Measurements from ENCODE around the gene TP53INP2. TPM values are rescaled to one million over a fixed set of nuclear protein-coding genes. Genes with fewer than 3 reads are reported as not detected.

The TP53INP2 gene
- total RNA-seq, 4 donors from 2014 or later, result 16.5 to 43.0 (median 34.4) TPM

- no peaks in the 10 kb centered on the region for H3K9me3 ChIP-seq
- H3K36me3 ChIP-seq, result no peaks in the 10 kb centered on the region
- no peak overlapping the region for H3K4me3 ChIP-seq
- TF ChIP-seq, protein P1, sequence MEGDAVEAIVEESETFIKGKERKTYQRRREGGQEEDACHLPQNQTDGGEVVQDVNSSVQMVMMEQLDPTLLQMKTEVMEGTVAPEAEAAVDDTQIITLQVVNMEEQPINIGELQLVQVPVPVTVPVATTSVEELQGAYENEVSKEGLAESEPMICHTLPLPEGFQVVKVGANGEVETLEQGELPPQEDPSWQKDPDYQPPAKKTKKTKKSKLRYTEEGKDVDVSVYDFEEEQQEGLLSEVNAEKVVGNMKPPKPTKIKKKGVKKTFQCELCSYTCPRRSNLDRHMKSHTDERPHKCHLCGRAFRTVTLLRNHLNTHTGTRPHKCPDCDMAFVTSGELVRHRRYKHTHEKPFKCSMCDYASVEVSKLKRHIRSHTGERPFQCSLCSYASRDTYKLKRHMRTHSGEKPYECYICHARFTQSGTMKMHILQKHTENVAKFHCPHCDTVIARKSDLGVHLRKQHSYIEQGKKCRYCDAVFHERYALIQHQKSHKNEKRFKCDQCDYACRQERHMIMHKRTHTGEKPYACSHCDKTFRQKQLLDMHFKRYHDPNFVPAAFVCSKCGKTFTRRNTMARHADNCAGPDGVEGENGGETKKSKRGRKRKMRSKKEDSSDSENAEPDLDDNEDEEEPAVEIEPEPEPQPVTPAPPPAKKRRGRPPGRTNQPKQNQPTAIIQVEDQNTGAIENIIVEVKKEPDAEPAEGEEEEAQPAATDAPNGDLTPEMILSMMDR (IDR thresholded peaks at IDR 0.05), result no peak
- no peak for TF ChIP-seq POLR2A (IDR thresholded peaks at IDR 0.05)
- peak overlapping the region in 1 of 4 donors; percentile 8 for H3K27ac ChIP-seq
- H3K27me3 ChIP-seq, result no peaks in the 10 kb centered on the region
- DNase-seq, result no peak
- no peaks in the 10 kb centered on the region for H3K4me1 ChIP-seq
Observed at GRCh38 chr20:34689486-34689885, 14.7 kb upstream of the TP53INP2 start.

DNA sequence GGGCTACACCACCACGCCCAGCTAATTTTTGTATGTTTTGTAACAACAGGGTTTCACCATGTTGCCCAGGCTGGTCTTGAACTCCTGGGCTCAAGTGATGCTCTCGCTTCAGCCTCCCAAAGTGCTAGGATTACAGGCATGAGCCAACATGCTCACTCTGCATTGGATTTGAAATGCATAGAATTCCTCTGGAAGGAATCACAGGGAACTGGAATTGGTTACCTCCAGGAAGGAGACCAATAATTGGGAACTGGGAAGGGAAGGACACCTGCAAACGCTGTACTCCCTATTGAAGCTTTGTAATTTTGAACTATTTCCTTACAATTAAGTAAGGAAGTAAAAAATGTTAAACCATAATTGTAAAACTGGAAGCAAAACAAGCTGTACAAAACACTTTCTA, 12.3 kb upstream of the TP53INP2 start:
- H3K27me3 ChIP-seq, result no peaks in the 10 kb centered on the region
- DNase-seq, result no peak
- no peak overlapping the region for H3K4me3 ChIP-seq
- no peaks in the 10 kb centered on the region for H3K9me3 ChIP-seq
- no peaks in the 10 kb centered on the region for H3K4me1 ChIP-seq
- no peak overlapping the region for H3K27ac ChIP-seq
- H3K36me3 ChIP-seq, result no peaks in the 10 kb centered on the region
- TF ChIP-seq POLR2A (IDR thresholded peaks at IDR 0.05), result no peak
- TF ChIP-seq, protein P1 (IDR thresholded peaks at IDR 0.05), result no peak

DNA sequence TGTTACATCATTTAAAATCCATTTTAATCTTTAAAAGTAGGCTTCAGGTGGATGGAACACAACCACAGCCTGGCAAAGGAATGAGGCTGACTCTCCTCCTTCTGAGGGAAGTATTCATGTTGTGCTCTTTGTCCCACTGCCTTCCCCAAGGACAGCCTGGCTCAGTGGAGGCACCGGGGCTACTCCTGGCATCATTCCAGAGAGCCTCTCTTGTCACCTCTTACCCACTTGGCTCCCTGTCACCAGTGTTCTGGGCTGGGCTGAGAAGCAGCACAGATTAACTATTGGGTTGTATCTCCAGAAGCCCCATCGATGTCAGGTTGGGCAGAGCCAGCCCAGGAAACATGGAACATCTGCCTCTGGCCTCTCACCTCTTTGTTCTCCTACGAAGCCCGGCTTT, 10.7 kb upstream of the TP53INP2 start:
- no peaks in the 10 kb centered on the region for H3K4me1 ChIP-seq
- TF ChIP-seq, protein P1 (IDR thresholded peaks at IDR 0.05), result no peak
- no peak for TF ChIP-seq POLR2A (IDR thresholded peaks at IDR 0.05)
- no peaks in the 10 kb centered on the region for H3K9me3 ChIP-seq
- H3K27me3 ChIP-seq, result no peaks in the 10 kb centered on the region
- H3K27ac ChIP-seq, result peak overlapping the region in 1 of 4 donors; percentile 28
- H3K4me3 ChIP-seq, result no peak overlapping the region
- no peaks in the 10 kb centered on the region for H3K36me3 ChIP-seq
- peak in 1 of 3 donors; percentile 55 for DNase-seq

DNA sequence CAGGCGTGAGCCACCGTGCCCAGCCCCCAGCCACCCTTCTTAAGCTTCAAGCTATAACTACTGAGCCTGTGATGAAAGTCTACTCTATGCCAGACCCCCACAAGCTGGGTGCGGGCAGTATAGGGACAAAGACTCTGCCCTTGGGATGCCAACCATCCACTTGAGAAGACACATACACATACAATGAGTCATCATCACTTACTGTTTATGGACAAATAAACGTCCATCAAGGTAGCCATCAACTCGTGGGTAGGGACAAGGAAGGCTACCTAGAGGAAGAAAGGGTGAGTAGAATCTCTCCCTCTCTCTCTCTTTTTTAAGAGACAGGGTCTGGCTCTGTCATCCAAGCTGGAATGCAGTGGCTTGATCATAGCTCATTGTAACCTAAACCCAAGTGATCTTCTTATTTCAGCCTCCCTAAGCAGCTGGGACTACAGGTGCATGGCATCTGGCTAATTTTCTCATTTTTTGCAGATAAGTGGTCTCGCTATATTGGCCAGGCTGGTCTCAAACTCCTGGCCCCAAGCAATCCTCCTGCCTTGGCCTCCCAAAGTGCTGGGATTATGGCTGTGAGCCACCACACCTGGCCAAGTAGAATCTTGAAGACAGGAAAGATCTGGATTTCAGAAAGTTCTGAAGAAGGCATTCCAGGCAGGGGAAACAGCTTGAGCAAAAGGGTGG, 2.6 kb upstream of the TP53INP2 start:
- H3K27me3 ChIP-seq, result no peaks in the 10 kb centered on the region
- no peak overlapping the region for H3K27ac ChIP-seq
- TF ChIP-seq POLR2A (IDR thresholded peaks at IDR 0.05), result no peak
- TF ChIP-seq, protein P1 (IDR thresholded peaks at IDR 0.05), result no peak
- peaks cover 0 to 24% (median 6%) of the 10 kb centered on the region in 4 donors for H3K4me1 ChIP-seq
- H3K4me3 ChIP-seq, result no peak overlapping the region
- DNase-seq, result no peak
- H3K9me3 ChIP-seq, result no peaks in the 10 kb centered on the region
- H3K36me3 ChIP-seq, result no peaks in the 10 kb centered on the region

DNA sequence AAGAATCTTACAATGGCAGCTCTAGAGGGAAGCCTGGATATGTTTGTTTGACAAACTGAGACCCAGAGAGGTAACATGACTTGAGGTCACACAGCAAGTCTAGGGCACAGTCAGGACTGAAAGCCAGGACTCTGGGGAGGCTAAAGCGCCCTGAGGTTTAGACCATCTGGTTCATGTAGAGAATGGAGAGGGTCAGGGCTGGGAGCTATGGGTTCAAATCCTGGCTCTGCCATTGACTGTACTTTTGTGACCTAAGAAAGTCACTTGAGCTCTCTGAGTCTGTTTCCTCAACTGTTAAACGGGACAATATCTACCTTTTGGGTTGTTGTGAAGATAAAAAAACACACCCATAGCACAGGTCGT, 1.1 kb upstream of the TP53INP2 start:
- H3K27ac ChIP-seq, result peak overlapping the region in 2 of 4 donors; percentile 99 to 100
- peak overlapping the region in 2 of 4 donors; percentile 82 to 100 for H3K4me3 ChIP-seq
- TF ChIP-seq, protein P1 (IDR thresholded peaks at IDR 0.05), result no peak
- no peak for TF ChIP-seq POLR2A (IDR thresholded peaks at IDR 0.05)
- H3K4me1 ChIP-seq, result peaks cover 0 to 30% (median 6%) of the 10 kb centered on the region in 4 donors
- H3K9me3 ChIP-seq, result no peaks in the 10 kb centered on the region
- no peaks in the 10 kb centered on the region for H3K36me3 ChIP-seq
- no peaks in the 10 kb centered on the region for H3K27me3 ChIP-seq
- no peak for DNase-seq
